ENCODE data around the gene NFE2L2. TPM values are rescaled to one million over a fixed set of nuclear protein-coding genes. Genes with fewer than 3 reads are reported as not detected.

The NFE2L2 gene
- total and polyA plus RNA-seq, 2 experiments from 2014 or later: 35.0 to 39.1 TPM

DNA sequence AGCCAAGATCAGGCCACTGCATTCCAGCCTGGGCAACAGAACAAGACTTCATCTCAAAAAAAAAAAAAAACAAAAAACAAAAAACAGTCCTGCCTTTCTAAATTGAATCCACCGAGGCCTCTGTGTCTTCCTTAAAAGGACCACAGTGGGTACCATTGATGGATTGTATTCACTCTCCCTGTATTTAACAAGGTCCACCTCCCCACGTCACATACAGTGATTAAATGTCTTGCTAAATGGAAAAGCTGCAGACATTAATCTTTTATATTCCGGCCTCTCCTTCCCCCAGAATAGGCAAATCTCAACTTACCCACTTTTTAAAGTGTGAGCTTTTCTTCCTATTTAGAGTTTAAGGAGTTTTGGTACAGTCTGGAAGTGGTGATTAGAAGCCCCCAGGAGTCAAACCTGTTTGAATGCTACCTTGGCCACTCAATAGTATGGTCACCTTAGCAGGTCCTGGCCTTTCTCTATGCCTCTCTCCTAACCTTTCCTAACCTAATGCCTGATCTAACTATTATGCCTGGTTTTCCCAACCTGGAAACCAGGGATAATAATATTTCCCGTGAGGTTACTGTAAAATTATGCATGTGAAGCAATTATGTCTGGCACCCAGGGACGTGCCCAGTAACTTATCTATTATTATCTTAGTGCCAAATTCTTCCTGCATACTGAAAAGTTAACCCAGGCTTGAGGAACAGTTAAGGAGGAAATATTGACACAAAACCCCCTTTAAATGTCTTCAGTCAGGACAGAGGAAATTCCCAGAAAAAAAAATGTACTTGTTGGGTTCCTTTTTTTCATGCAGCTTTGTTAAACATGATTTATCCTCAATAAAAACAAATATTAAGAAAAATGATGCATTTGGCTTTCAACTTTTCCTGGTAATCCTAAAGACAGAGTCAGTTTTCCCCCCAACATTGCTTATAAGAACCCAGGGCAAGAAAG is 3.1 kb downstream of the NFE2L2 start:
- Mint-ChIP-seq H3K27me3 (ENCODE audit: insufficient read depth, low read depth, poor library complexity) (peaks cover 9% of the 10 kb centered on the region), H3K4me1 (peaks cover 42% of the 10 kb centered on the region), H3K36me3 (ENCODE audit: low read depth) (peaks cover 34% of the 10 kb centered on the region), H3K27ac (no peak overlapping the region), H3K4me3 (peak overlapping the region; percentile 85), H3K9me3 (peaks cover 21% of the 10 kb centered on the region)
- Histone ChIP-seq H3K27ac (ENCODE audit: low read depth) (no peak overlapping the region), H3K4me2 (peak overlapping the region; percentile 90), H3K79me2 (replicated peaks; ENCODE audit: insufficient read depth) (peaks cover 70% of the 10 kb centered on the region), H3F3A (replicated peaks; ENCODE audit: low read depth) (no peaks in the 10 kb centered on the region), H3K36me3 (ENCODE audit: insufficient read depth) (0 out of 2 replicates have a peak, but pooled peaks cover 6% of the 10 kb centered on the region), H3K4me3 (peak overlapping the region; percentile 79), H2AFZ (no peak overlapping the region), H4K20me1 (replicated peaks; ENCODE audit: insufficient read depth) (peaks cover 45% of the 10 kb centered on the region), H3K9me2 (ENCODE audit: insufficient read depth) (no peaks in the 10 kb centered on the region), H3K4me1 (ENCODE audit: insufficient read depth) (peaks cover 32% of the 10 kb centered on the region), H3K27me3 (ENCODE audit: insufficient read depth) (no peaks in the 10 kb centered on the region)
- ATAC-seq: no peak
- no peak for DNase-seq (ENCODE audit: low spot score)
- TF ChIP-seq EZH2phosphoT487 (IDR thresholded peaks at IDR 0.05; ENCODE audit: unreplicated experiment): no peak
- TF ChIP-seq ZNF114 (CRISPR knock-in tag; IDR thresholded peaks at IDR 0.05): no peak
- TF ChIP-seq ZNF331 (CRISPR knock-in tag; IDR thresholded peaks at IDR 0.05; ENCODE audit: low read depth): no peak
- TF ChIP-seq, protein P1, sequence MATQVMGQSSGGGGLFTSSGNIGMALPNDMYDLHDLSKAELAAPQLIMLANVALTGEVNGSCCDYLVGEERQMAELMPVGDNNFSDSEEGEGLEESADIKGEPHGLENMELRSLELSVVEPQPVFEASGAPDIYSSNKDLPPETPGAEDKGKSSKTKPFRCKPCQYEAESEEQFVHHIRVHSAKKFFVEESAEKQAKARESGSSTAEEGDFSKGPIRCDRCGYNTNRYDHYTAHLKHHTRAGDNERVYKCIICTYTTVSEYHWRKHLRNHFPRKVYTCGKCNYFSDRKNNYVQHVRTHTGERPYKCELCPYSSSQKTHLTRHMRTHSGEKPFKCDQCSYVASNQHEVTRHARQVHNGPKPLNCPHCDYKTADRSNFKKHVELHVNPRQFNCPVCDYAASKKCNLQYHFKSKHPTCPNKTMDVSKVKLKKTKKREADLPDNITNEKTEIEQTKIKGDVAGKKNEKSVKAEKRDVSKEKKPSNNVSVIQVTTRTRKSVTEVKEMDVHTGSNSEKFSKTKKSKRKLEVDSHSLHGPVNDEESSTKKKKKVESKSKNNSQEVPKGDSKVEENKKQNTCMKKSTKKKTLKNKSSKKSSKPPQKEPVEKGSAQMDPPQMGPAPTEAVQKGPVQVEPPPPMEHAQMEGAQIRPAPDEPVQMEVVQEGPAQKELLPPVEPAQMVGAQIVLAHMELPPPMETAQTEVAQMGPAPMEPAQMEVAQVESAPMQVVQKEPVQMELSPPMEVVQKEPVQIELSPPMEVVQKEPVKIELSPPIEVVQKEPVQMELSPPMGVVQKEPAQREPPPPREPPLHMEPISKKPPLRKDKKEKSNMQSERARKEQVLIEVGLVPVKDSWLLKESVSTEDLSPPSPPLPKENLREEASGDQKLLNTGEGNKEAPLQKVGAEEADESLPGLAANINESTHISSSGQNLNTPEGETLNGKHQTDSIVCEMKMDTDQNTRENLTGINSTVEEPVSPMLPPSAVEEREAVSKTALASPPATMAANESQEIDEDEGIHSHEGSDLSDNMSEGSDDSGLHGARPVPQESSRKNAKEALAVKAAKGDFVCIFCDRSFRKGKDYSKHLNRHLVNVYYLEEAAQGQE (IDR thresholded peaks at IDR 0.05; ENCODE audit: unreplicated experiment): no peak
- TF ChIP-seq, protein P2, sequence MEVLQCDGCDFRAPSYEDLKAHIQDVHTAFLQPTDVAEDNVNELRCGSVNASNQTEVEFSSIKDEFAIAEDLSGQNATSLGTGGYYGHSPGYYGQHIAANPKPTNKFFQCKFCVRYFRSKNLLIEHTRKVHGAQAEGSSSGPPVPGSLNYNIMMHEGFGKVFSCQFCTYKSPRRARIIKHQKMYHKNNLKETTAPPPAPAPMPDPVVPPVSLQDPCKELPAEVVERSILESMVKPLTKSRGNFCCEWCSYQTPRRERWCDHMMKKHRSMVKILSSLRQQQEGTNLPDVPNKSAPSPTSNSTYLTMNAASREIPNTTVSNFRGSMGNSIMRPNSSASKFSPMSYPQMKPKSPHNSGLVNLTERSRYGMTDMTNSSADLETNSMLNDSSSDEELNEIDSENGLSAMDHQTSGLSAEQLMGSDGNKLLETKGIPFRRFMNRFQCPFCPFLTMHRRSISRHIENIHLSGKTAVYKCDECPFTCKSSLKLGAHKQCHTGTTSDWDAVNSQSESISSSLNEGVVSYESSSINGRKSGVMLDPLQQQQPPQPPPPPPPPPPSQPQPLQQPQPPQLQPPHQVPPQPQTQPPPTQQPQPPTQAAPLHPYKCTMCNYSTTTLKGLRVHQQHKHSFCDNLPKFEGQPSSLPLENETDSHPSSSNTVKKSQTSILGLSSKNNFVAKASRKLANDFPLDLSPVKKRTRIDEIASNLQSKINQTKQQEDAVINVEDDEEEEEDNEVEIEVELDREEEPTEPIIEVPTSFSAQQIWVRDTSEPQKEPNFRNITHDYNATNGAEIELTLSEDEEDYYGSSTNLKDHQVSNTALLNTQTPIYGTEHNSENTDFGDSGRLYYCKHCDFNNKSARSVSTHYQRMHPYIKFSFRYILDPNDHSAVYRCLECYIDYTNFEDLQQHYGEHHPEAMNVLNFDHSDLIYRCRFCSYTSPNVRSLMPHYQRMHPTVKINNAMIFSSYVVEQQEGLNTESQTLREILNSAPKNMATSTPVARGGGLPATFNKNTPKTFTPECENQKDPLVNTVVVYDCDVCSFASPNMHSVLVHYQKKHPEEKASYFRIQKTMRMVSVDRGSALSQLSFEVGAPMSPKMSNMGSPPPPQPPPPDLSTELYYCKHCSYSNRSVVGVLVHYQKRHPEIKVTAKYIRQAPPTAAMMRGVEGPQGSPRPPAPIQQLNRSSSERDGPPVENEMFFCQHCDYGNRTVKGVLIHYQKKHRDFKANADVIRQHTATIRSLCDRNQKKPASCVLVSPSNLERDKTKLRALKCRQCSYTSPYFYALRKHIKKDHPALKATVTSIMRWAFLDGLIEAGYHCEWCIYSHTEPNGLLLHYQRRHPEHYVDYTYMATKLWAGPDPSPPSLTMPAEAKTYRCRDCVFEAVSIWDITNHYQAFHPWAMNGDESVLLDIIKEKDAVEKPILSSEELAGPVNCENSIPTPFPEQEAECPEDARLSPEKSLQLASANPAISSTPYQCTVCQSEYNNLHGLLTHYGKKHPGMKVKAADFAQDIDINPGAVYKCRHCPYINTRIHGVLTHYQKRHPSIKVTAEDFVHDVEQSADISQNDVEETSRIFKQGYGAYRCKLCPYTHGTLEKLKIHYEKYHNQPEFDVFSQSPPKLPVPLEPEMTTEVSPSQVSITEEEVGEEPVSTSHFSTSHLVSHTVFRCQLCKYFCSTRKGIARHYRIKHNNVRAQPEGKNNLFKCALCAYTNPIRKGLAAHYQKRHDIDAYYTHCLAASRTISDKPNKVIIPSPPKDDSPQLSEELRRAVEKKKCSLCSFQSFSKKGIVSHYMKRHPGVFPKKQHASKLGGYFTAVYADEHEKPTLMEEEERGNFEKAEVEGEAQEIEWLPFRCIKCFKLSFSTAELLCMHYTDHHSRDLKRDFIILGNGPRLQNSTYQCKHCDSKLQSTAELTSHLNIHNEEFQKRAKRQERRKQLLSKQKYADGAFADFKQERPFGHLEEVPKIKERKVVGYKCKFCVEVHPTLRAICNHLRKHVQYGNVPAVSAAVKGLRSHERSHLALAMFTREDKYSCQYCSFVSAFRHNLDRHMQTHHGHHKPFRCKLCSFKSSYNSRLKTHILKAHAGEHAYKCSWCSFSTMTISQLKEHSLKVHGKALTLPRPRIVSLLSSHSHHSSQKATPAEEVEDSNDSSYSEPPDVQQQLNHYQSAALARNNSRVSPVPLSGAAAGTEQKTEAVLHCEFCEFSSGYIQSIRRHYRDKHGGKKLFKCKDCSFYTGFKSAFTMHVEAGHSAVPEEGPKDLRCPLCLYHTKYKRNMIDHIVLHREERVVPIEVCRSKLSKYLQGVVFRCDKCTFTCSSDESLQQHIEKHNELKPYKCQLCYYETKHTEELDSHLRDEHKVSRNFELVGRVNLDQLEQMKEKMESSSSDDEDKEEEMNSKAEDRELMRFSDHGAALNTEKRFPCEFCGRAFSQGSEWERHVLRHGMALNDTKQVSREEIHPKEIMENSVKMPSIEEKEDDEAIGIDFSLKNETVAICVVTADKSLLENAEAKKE (CRISPR knock-in tag; IDR thresholded peaks at IDR 0.05): no peak
- TF ChIP-seq STAT1 (IDR thresholded peaks at IDR 0.05; ENCODE audit: unreplicated experiment): no peak
- TF ChIP-seq EZH2 (IDR thresholded peaks at IDR 0.05; ENCODE audit: low read depth, unreplicated experiment): no peak

Data from GM23338 (cell line).